HG03025 (cell line): ENCODE measurements around the gene NRP1.
"Not testable (repeated sequence)": the region's sequence is repeated elsewhere in the genome, so short reads cannot be mapped to it uniquely, and the experiment has no call there.

ENCODE experiments used
- ATAC-seq: cut with Tn5 transposase; IDR thresholded peaks from one replicate; pipeline ENCODE4 v1.9.1; 2021; ENCODE audit warnings: mild to moderate bottlenecking, moderate library complexity; ENCODE audit not compliant: unreplicated experiment, low FRiP score

Gene NRP1

GRCh38 chr10:33334153-33334804 is at the start of gene NRP1:
Gene NRP1, minus strand, starts transcription at chr10:33334667. Its CDS starts 285 bp downstream, at chr10:33334382.
- ATAC-seq = no peak

- ATAC-seq = not testable (repeated sequence)
Measured at GRCh38 chr10:33384201-33384600, 49.7 kb upstream of the NRP1 start.

GRCh38 chr10:33382921-33383713 is 48.6 kb upstream of the NRP1 start:
- ATAC-seq = no peak

GRCh38 chr10:33382216-33382600 is 47.7 kb upstream of the NRP1 start:
- no peak for ATAC-seq

- no peak for ATAC-seq
Measured at GRCh38 chr10:33381451-33382215, 47.2 kb upstream of the NRP1 start.

GRCh38 chr10:33377658-33378025 is 43.2 kb upstream of the NRP1 start:
- no peak for ATAC-seq

- ATAC-seq = no peak
Measured at GRCh38 chr10:33376976-33377657, 42.6 kb upstream of the NRP1 start.

- ATAC-seq = no peak
Measured at GRCh38 chr10:33376476-33376875, 42.0 kb upstream of the NRP1 start.

- no peak for ATAC-seq
Measured at GRCh38 chr10:33373263-33373662, 38.8 kb upstream of the NRP1 start.

- no peak for ATAC-seq
Measured at GRCh38 chr10:33371234-33371633, 36.8 kb upstream of the NRP1 start.

GRCh38 chr10:33370434-33370930 is 36.0 kb upstream of the NRP1 start:
- no peak for ATAC-seq

GRCh38 chr10:33368086-33368485 is 33.6 kb upstream of the NRP1 start:
- no peak for ATAC-seq

GRCh38 chr10:33365871-33366411 is 31.5 kb upstream of the NRP1 start:
- ATAC-seq = no peak

- no peak for ATAC-seq
Measured at GRCh38 chr10:33365301-33365700, 30.8 kb upstream of the NRP1 start.

- ATAC-seq = no peak
Measured at GRCh38 chr10:33363106-33363505, 28.6 kb upstream of the NRP1 start.

- ATAC-seq = no peak
Measured at GRCh38 chr10:33358016-33358415, 23.5 kb upstream of the NRP1 start.

- no peak for ATAC-seq
Measured at GRCh38 chr10:33355274-33355673, 20.8 kb upstream of the NRP1 start.

GRCh38 chr10:33353853-33354252 is 19.4 kb upstream of the NRP1 start:
- no peak for ATAC-seq

- ATAC-seq = no peak
Measured at GRCh38 chr10:33353334-33353733, 18.9 kb upstream of the NRP1 start.

- ATAC-seq = no peak
Measured at GRCh38 chr10:33352615-33353014, 18.1 kb upstream of the NRP1 start.
